IMR-90 (cell line): ENCODE data around the gene RSU1. TPM values are rescaled to one million over a fixed set of nuclear protein-coding genes. Genes with fewer than 3 reads are reported as not detected.

Experiments
- ATAC-seq: fragments of 200-7000 bp; cut with Tn5 transposase; 2 replicates; pipeline ENCODE4 v1.9.1; 2020; ENCODE audit warnings: low read depth, mild to moderate bottlenecking, moderate library complexity
- BruUV-seq: library from RNA; stranded (reverse); fragments of 400-500 nt; replicated peaks from 2 replicates; lab custom pipeline; 2021; lab: Mats Ljungman, UMichigan
- CTCF ChIA-PET: fragments of 300-600 bp; formaldehyde crosslinking; extraction: SDS; loops from one replicate; lab custom pipeline; 2021; ENCODE audit warnings: antibody characterized with exemption; lab: Yijun Ruan, JAX
- POLR2A ChIA-PET: fragments of 300-600 bp; sonication (Branson Sonifier 250); formaldehyde crosslinking; loops from one replicate; lab custom pipeline; 2022; ENCODE audit warnings: antibody characterized with exemption; ENCODE audit not compliant: unreplicated experiment; lab: Charles Lee
- DNase-seq: peaks from one replicate; pipeline ENCODE4 v3.0.0; 2013
- H2AFZ ChIP-seq: replicated peaks from 2 replicates; pipeline ENCODE3; 2013; ENCODE audit warnings: low read length, mild to moderate bottlenecking; ENCODE audit not compliant: poor library complexity
- H2AK5ac ChIP-seq: 2 replicates; pipeline ENCODE4 v1.6.1; 2013; ENCODE audit warnings: low read depth, low read length, inconsistent platforms
- H2AK9ac ChIP-seq: replicated peaks from 2 replicates; pipeline ENCODE3; 2013; ENCODE audit warnings: mild to moderate bottlenecking, low read depth, low read length, moderate library complexity; ENCODE audit not compliant: poor library complexity
- H2BK120ac ChIP-seq: 2 replicates; pipeline ENCODE4 v1.6.1; 2013; ENCODE audit warnings: low read depth, low read length, inconsistent platforms
- H2BK15ac ChIP-seq: 3 replicates; pipeline ENCODE4 v1.6.1; 2013; ENCODE audit warnings: low read depth, low read length, inconsistent platforms
- H2BK20ac ChIP-seq: 2 replicates; pipeline ENCODE4 v1.6.1; 2013; ENCODE audit warnings: low read depth, mild to moderate bottlenecking, inconsistent platforms, low read length, moderate library complexity
- H2BK5ac ChIP-seq: 2 replicates; pipeline ENCODE4 v1.6.1; 2013; ENCODE audit warnings: mild to moderate bottlenecking, low read depth, low read length, inconsistent platforms; ENCODE audit not compliant: poor library complexity, severe bottlenecking
- H3K14ac ChIP-seq: replicated peaks from 2 replicates; pipeline ENCODE4 v1.6.1; 2013; ENCODE audit warnings: low read depth, low read length, inconsistent platforms
- H3K18ac ChIP-seq: 2 replicates; pipeline ENCODE4 v1.6.1; 2013; ENCODE audit warnings: low read depth, low read length, control low read depth
- H3K23ac ChIP-seq: 2 replicates; pipeline ENCODE4 v1.6.1; 2013; ENCODE audit warnings: low read depth, low read length, inconsistent platforms
- H3K27ac ChIP-seq: 2 replicates; pipeline ENCODE4 v1.5.1; 2013; ENCODE audit warnings: mild to moderate bottlenecking, control low read depth, low read length; ENCODE audit not compliant: insufficient read depth
- H3K27me3 ChIP-seq: 2 replicates; pipeline ENCODE4 v1.6.1; 2013; ENCODE audit warnings: low read length; ENCODE audit not compliant: control insufficient read depth, insufficient read depth
- H3K36me3 ChIP-seq: 2 replicates; pipeline ENCODE4 v1.6.1; 2013; ENCODE audit warnings: low read length, mixed read lengths; ENCODE audit not compliant: control insufficient read depth, insufficient read depth
- H3K4ac ChIP-seq: 2 replicates; pipeline ENCODE4 v1.6.1; 2013; ENCODE audit warnings: low read depth, low read length, inconsistent platforms
- H3K4me1 ChIP-seq: 2 replicates; pipeline ENCODE4 v1.6.1; 2013; ENCODE audit warnings: low read length, mixed read lengths; ENCODE audit not compliant: control insufficient read depth, insufficient read depth
- H3K4me2 ChIP-seq: 2 replicates; pipeline ENCODE4 v1.6.1; 2013; ENCODE audit warnings: low read depth, mild to moderate bottlenecking, control low read depth, low read length, moderate library complexity
- H3K4me3 ChIP-seq: 2 replicates; pipeline ENCODE4 v1.5.1; 2013; ENCODE audit warnings: low read depth, mild to moderate bottlenecking, control low read depth, low read length, moderate library complexity; ENCODE audit not compliant: insufficient read depth
- H3K56ac ChIP-seq: 2 replicates; pipeline ENCODE4 v1.6.1; 2013; ENCODE audit warnings: low read length, inconsistent platforms; ENCODE audit not compliant: insufficient read depth; ENCODE audit errors: extremely low read depth
- H3K79me1 ChIP-seq, 2 experiments: 2 replicates each; pipeline ENCODE4 v1.6.1; 2013; ENCODE audit warnings: low read length in 2 of 2, inconsistent platforms in 1 of 2, low read depth in 1 of 2
- H3K9ac ChIP-seq: 2 replicates; pipeline ENCODE4 v1.6.1; 2013; ENCODE audit warnings: low read depth, low read length, control low read depth
- H3K9me1 ChIP-seq: 2 replicates; pipeline ENCODE4 v1.6.1; 2013; ENCODE audit warnings: low read length, inconsistent platforms; ENCODE audit not compliant: insufficient read depth
- H3K9me3 ChIP-seq: 2 replicates; pipeline ENCODE4 v1.6.1; 2013; ENCODE audit warnings: low read length; ENCODE audit not compliant: control insufficient read depth, insufficient read depth
- H4K20me1 ChIP-seq: 2 replicates; pipeline ENCODE4 v1.6.1; 2013; ENCODE audit warnings: low read length, inconsistent platforms; ENCODE audit not compliant: insufficient read depth
- H4K5ac ChIP-seq: 2 replicates; pipeline ENCODE4 v1.6.1; 2013; ENCODE audit warnings: mild to moderate bottlenecking, low read depth, low read length, control low read depth
- H4K8ac ChIP-seq, 2 experiments: 2 replicates each; pipeline ENCODE4 v1.6.1; 2013; ENCODE audit warnings: low read depth in 2 of 2, low read length in 2 of 2, control low read depth in 1 of 2, inconsistent platforms in 1 of 2
- H4K91ac ChIP-seq: 2 replicates; pipeline ENCODE4 v1.6.1; 2013; ENCODE audit warnings: low read depth, low read length, inconsistent platforms; ENCODE audit not compliant: insufficient read depth
- BHLHE40 ChIP-seq: fragments of 150-350 bp; IDR thresholded peaks from 2 replicates; pipeline ENCODE4 v1.6.1; 2016; ENCODE audit warnings: mild to moderate bottlenecking, low read depth, low read length
- CEBPB ChIP-seq: IDR thresholded peaks from 2 replicates; pipeline ENCODE4 v1.6.1; 2012; ENCODE audit warnings: low read depth, low read length, improper control_type of control experiment
- CHD1 ChIP-seq: IDR thresholded peaks from 2 replicates; pipeline ENCODE4 v1.6.1; 2012; ENCODE audit warnings: low read depth, low read length, improper control_type of control experiment
- CTCF ChIP-seq: conservative IDR thresholded peaks from 2 replicates; pipeline ENCODE4 v1.5.1; 2012; ENCODE audit warnings: mild to moderate bottlenecking, low read depth, low read length, improper control_type of control experiment
- ELK1 ChIP-seq: fragments of 150-350 bp; IDR thresholded peaks from 2 replicates; pipeline ENCODE4 v1.6.1; 2016; ENCODE audit warnings: low read depth, mild to moderate bottlenecking, low read length, moderate library complexity, borderline replicate concordance
- FOS ChIP-seq: fragments of 150-350 bp; IDR thresholded peaks from 2 replicates; pipeline ENCODE4 v1.6.1; 2016; ENCODE audit warnings: low read depth, low read length
- MAFK ChIP-seq: IDR thresholded peaks from 2 replicates; pipeline ENCODE4 v1.6.1; 2012; ENCODE audit warnings: low read depth, low read length, improper control_type of control experiment
- MAZ ChIP-seq: IDR thresholded peaks from 2 replicates; pipeline ENCODE4 v1.6.1; 2012; ENCODE audit warnings: low read depth, mild to moderate bottlenecking, low read length, improper control_type of control experiment, moderate library complexity, borderline replicate concordance
- MXI1 ChIP-seq: IDR thresholded peaks from 2 replicates; pipeline ENCODE4 v1.6.1; 2012; ENCODE audit warnings: low read depth, mild to moderate bottlenecking, low read length, moderate library complexity, borderline replicate concordance
- NFE2L2 ChIP-seq: fragments of 150-350 bp; IDR thresholded peaks from 2 replicates; pipeline ENCODE4 v1.6.1; 2016; ENCODE audit warnings: low read depth, mild to moderate bottlenecking, low read length
- POLR2A ChIP-seq: IDR thresholded peaks from 2 replicates; pipeline ENCODE4 v1.6.1; 2012; ENCODE audit warnings: mild to moderate bottlenecking, low read depth, low read length
- RAD21 ChIP-seq: IDR thresholded peaks from 2 replicates; pipeline ENCODE4 v1.6.1; 2012; ENCODE audit warnings: low read length, improper control_type of control experiment
- RCOR1 ChIP-seq: IDR thresholded peaks from 2 replicates; pipeline ENCODE4 v1.6.1; 2012; ENCODE audit warnings: mild to moderate bottlenecking, low read length, improper control_type of control experiment; ENCODE audit not compliant: insufficient replicate concordance
- RFX5 ChIP-seq: IDR thresholded peaks from 2 replicates; pipeline ENCODE4 v1.8.0; 2012; ENCODE audit warnings: low read depth, mild to moderate bottlenecking, low read length, moderate library complexity
- SMC3 ChIP-seq: fragments of 150-350 bp; IDR thresholded peaks from 2 replicates; pipeline ENCODE4 v1.6.1; 2016; ENCODE audit warnings: low read depth, mild to moderate bottlenecking, antibody characterized with exemption, low read length, moderate library complexity
- USF2 ChIP-seq: fragments of 150-350 bp; IDR thresholded peaks from 2 replicates; pipeline ENCODE4 v1.6.1; 2017; ENCODE audit warnings: mild to moderate bottlenecking, antibody characterized with exemption, low read length, low read depth
- WGBS, 2 experiments: methylation state at CpG; one replicate each; pipeline versions ENCODE4 v1.1.5 to v1.1.7; 2013; ENCODE audit warnings: missing lambda C conversion rate in 2 of 2; ENCODE audit not compliant: insufficient read length in 1 of 2; ENCODE audit errors: extremely low coverage in 2 of 2; 5-methylcytosine and 5-hydroxymethylcytosine counted together
- dilution Hi-C: fragments of 300-500 bp; cut with HindIII; formaldehyde crosslinking; loops from one replicate; pipeline ENCODE4 v1.14.3; 2018; ENCODE audit warnings: low sequenced_read_pairs; ENCODE audit not compliant: unreplicated experiment
- in situ Hi-C: fragments of 300-500 bp; cut with MboI; formaldehyde crosslinking; loops from 3 replicates; pipeline ENCODE4 v1.14.3; 2019; ENCODE audit warnings: low sequenced_read_pairs, inconsistent platforms, mixed read lengths
- intact Hi-C: fragments of 100-400 bp; cut with micrococcal nuclease; formaldehyde crosslinking; loops from 2 replicates; pipeline ENCODE4 v1.10.0; 2022
- polyA plus RNA-seq, 3 experiments: library from polyadenylated mRNA; depleted of rRNA; stranded (reverse); fragments of >200 nt; gene quantifications; 2 replicates each; pipeline ENCODE4 v1.2.3, GENCODE V29; 2012; ENCODE audit warnings: low replicate concordance in 1 of 3
- total RNA-seq: library from RNA; depleted of rRNA; stranded (reverse); fragments of >200 nt; gene quantifications from 2 replicates; pipeline ENCODE4 v1.2.3, GENCODE V29; 2012

The RSU1 gene
- total and polyA plus RNA-seq, 2 of the 4 experiments (the other 2 are of a cell fraction), result 134 to 148 TPM

- Histone ChIP-seq H3K18ac (no peak overlapping the region), H2BK5ac (no peak overlapping the region), H3K9ac (no peak overlapping the region), H3K79me1 (peaks cover 6 to 21% of the 10 kb centered on the region in 2 experiments), H3K9me1 (peaks cover 5% of the 10 kb centered on the region; the same call in 1 of the 2 replicates), H2BK120ac (no peak overlapping the region), H2BK20ac (no peak overlapping the region), H3K36me3 (no peaks in the 10 kb centered on the region), H4K5ac (no peak overlapping the region), H3K9me3 (no peaks in the 10 kb centered on the region), H4K91ac (no peak overlapping the region), H3K56ac (no peak overlapping the region), H2AK9ac (no peak overlapping the region), H2AFZ (no peak overlapping the region), H3K27ac (no peak overlapping the region), H3K4me3 (no peak overlapping the region), H3K14ac (no peak overlapping the region), H2BK15ac (no peak overlapping the region), H3K23ac (no peak overlapping the region), H3K4ac (no peak overlapping the region), H3K27me3 (no peaks in the 10 kb centered on the region), H4K20me1 (peaks cover 13% of the 10 kb centered on the region; the same call in 1 of the 2 replicates), H4K8ac (no peak overlapping the region), H3K4me1 (no peaks in the 10 kb centered on the region), H2AK5ac (no peak overlapping the region), H3K4me2 (no peak overlapping the region)
- DNase-seq, result no peak
- no peak for ATAC-seq
- in situ Hi-C loops (no loop called here), intact Hi-C loops (no loop called here), dilution Hi-C loops (no loop called here)
- no CpG with 5 or more reads among the region's 8 CpGs for WGBS, 2 experiments
- POLR2A ChIA-PET, result no interaction called here
- CTCF ChIA-PET, result no interaction called here
- TF ChIP-seq FOS, result no peak
- TF ChIP-seq RAD21, result no peak
- no peak for TF ChIP-seq MAZ
- TF ChIP-seq RFX5, result no peak
- TF ChIP-seq RCOR1, result no peak
- no peak for TF ChIP-seq USF2
- no peak for TF ChIP-seq ELK1
- TF ChIP-seq MAFK, result no peak
- no peak for TF ChIP-seq CTCF
- TF ChIP-seq CEBPB, result no peak
- no peak for TF ChIP-seq CHD1
- TF ChIP-seq SMC3, result no peak
- TF ChIP-seq POLR2A, result no peak
- no peak for TF ChIP-seq MXI1
- TF ChIP-seq NFE2L2, result no peak
- no peak for TF ChIP-seq BHLHE40
- no TSS peak for BruUV-seq
Observed at GRCh38 chr10:16609211-16609610, 208.0 kb downstream of the RSU1 start.
